SK-N-SH (cell line): ENCODE data around the gene TIMM22.

Experiments
- CTCF ChIP-seq: fragments of 200-600 bp; sonication (generic); IDR thresholded peaks from 2 replicates; pipeline ENCODE4 v1.6.1; 2017; ENCODE audit warnings: antibody characterized with exemption, mild to moderate bottlenecking, moderate library complexity
- EZH2phosphoT487 ChIP-seq: fragments of 200-600 bp; sonication (generic); IDR thresholded peaks from 2 replicates; pipeline ENCODE4 v1.6.1; 2017; ENCODE audit warnings: low read depth, mixed run types, mild to moderate bottlenecking, antibody characterized with exemption, moderate library complexity, borderline replicate concordance
- NFIC ChIP-seq: IDR thresholded peaks from 2 replicates; pipeline ENCODE4 v1.4.0; 2012; ENCODE audit warnings: borderline replicate concordance
- POLR2AphosphoS5 ChIP-seq: IDR thresholded peaks from 2 replicates; pipeline ENCODE4 v1.6.1; 2012; ENCODE audit warnings: low read depth, low read length
- TAF1 ChIP-seq: IDR thresholded peaks from 2 replicates; pipeline ENCODE4 v1.6.1; 2012; ENCODE audit warnings: low read depth, mild to moderate bottlenecking, low read length, moderate library complexity, borderline replicate concordance

- TF ChIP-seq NFIC = no peak
- no peak for TF ChIP-seq POLR2AphosphoS5
- no peak for TF ChIP-seq CTCF
- TF ChIP-seq EZH2phosphoT487 = no peak
- TF ChIP-seq TAF1 = no peak
Observed at GRCh38 chr17:1001640-1002411, 4.9 kb downstream of the TIMM22 start.
